GM19438 (cell line): ENCODE results near the gene ACBD4.

Experiments used
- ATAC-seq: cut with Tn5 transposase; IDR thresholded peaks from one replicate; pipeline ENCODE4 v1.9.1; 2021; ENCODE audit warnings: low read depth; ENCODE audit not compliant: unreplicated experiment

ACBD4 gene

GRCh38 chr17:45149669-45150664 lies 14.5 kb downstream of the ACBD4 start:
- ATAC-seq, result no peak

GRCh38 chr17:45150911-45151809 lies 15.7 kb downstream of the ACBD4 start:
- no peak for ATAC-seq

GRCh38 chr17:45155029-45155428 lies 19.5 kb downstream of the ACBD4 start:
- no peak for ATAC-seq

- ATAC-seq, result no peak
Observed at GRCh38 chr17:45155483-45155882, 20.0 kb downstream of the ACBD4 start.

- ATAC-seq, result no peak
Observed at GRCh38 chr17:45156242-45156641, 20.8 kb downstream of the ACBD4 start.

- ATAC-seq, result peak; percentile 20
Observed at GRCh38 chr17:45160447-45161287, 25.2 kb downstream of the ACBD4 start.

- ATAC-seq, result peak; percentile 88
Observed at GRCh38 chr17:45161288-45162024, 26.0 kb downstream of the ACBD4 start, which contains the start of gene HEXIM2. TSS of gene HEXIM2 (plus strand) at chr17:45161875. CDS start at chr17:45162794, 919 bp downstream.

- ATAC-seq, result no peak
Observed at GRCh38 chr17:45162025-45162687, 26.7 kb downstream of the ACBD4 start.

GRCh38 chr17:45164734-45165269 lies 29.3 kb downstream of the ACBD4 start:
- ATAC-seq, result no peak

- no peak for ATAC-seq
Observed at GRCh38 chr17:45168991-45169752, 33.7 kb downstream of the ACBD4 start.

- no peak for ATAC-seq
Observed at GRCh38 chr17:45170280-45170930, 34.9 kb downstream of the ACBD4 start.

GRCh38 chr17:45170931-45171337 lies 35.4 kb downstream of the ACBD4 start:
- no peak for ATAC-seq

- ATAC-seq, result no peak
Observed at GRCh38 chr17:45171338-45172231, 36.1 kb downstream of the ACBD4 start.

- no peak for ATAC-seq
Observed at GRCh38 chr17:45172232-45172540, 36.7 kb downstream of the ACBD4 start.

GRCh38 chr17:45172541-45173286 lies 37.2 kb downstream of the ACBD4 start:
- ATAC-seq, result no peak

GRCh38 chr17:45175759-45176115 lies 40.2 kb downstream of the ACBD4 start:
- no peak for ATAC-seq
